PC-3 (cell line): ENCODE data around the gene FBXO27. TPM values are rescaled to one million over a fixed set of nuclear protein-coding genes. Genes with fewer than 3 reads are reported as not detected.

Source experiments
- ATAC-seq: fragments of 200-7000 bp; cut with Tn5 transposase; 2 replicates; pipeline ENCODE4 v1.9.1; 2020; ENCODE audit warnings: mild to moderate bottlenecking, moderate library complexity
- Bru-seq: library from RNA; stranded (reverse); fragments of 400-500 nt; gene quantifications from one replicate; lab custom pipeline; 2021; lab: Mats Ljungman, UMichigan
- BruChase-seq, 2 experiments: library from RNA; stranded (reverse); fragments of 400-500 nt; gene quantifications; one replicate each; lab custom pipeline; 2021; lab: Mats Ljungman, UMichigan
- BruUV-seq: library from RNA; stranded (reverse); fragments of 400-500 nt; replicated peaks from 2 replicates; lab custom pipeline; 2021; lab: Mats Ljungman, UMichigan
- CTCF ChIA-PET: fragments of 300-600 bp; sonication (Branson Sonifier 250); formaldehyde crosslinking; loops from one replicate; lab custom pipeline; 2022; ENCODE audit warnings: antibody characterized with exemption; lab: Charles Lee
- POLR2A ChIA-PET: fragments of 300-600 bp; sonication (Branson Sonifier 250); formaldehyde crosslinking; loops from one replicate; lab custom pipeline; 2022; ENCODE audit warnings: antibody characterized with exemption; ENCODE audit not compliant: unreplicated experiment; lab: Charles Lee
- DNase-seq: peaks from one replicate; pipeline ENCODE4 v3.0.0-alpha.2; 2015
- H2AFZ ChIP-seq: fragments of 300-600 bp; sonication (generic); 2 replicates; pipeline ENCODE4 v1.6.0; 2016; ENCODE audit warnings: antibody characterized with exemption, low read length
- H3F3A ChIP-seq: fragments of 300-600 bp; sonication (generic); one replicate; pipeline ENCODE4 v1.6.0; 2017; ENCODE audit warnings: antibody characterized with exemption, low read length, control low read depth, mild to moderate bottlenecking; ENCODE audit not compliant: unreplicated experiment
- H3K27ac ChIP-seq: fragments of 300-600 bp; sonication (generic); 2 replicates; pipeline ENCODE4 v1.5.1; 2016; ENCODE audit warnings: mild to moderate bottlenecking, low read length
- H3K27me3 ChIP-seq: fragments of 300-600 bp; sonication (generic); 2 replicates; pipeline ENCODE4 v1.6.1; 2016; ENCODE audit warnings: low read length, mixed read lengths
- H3K36me3 ChIP-seq: fragments of 300-600 bp; sonication (generic); 2 replicates; pipeline ENCODE4 v1.6.1; 2016; ENCODE audit warnings: low read depth, mixed run types, low read length, mixed read lengths
- H3K4me1 ChIP-seq: fragments of 300-600 bp; sonication (generic); 2 replicates; pipeline ENCODE4 v1.5.1; 2016; ENCODE audit warnings: low read length; ENCODE audit not compliant: insufficient read depth
- H3K4me2 ChIP-seq: fragments of 300-600 bp; sonication (generic); 2 replicates; pipeline ENCODE4 v1.6.0; 2016; ENCODE audit warnings: low read length
- H3K4me3 ChIP-seq: fragments of 300-600 bp; sonication (generic); 2 replicates; pipeline ENCODE4 v1.5.1; 2016; ENCODE audit warnings: mild to moderate bottlenecking, low read length, mixed read lengths
- H3K79me2 ChIP-seq: fragments of 300-600 bp; sonication (generic); 2 replicates; pipeline ENCODE4 v1.6.1; 2017; ENCODE audit warnings: low read length, mixed read lengths
- H3K9ac ChIP-seq: fragments of 300-600 bp; sonication (generic); 2 replicates; pipeline ENCODE4 v1.6.0; 2016; ENCODE audit warnings: mild to moderate bottlenecking, low read length
- H3K9me2 ChIP-seq: fragments of 300-600 bp; sonication (generic); replicated peaks from 2 replicates; pipeline ENCODE4 v1.6.1; 2016; ENCODE audit warnings: mixed run types, low read length, mixed read lengths
- H3K9me3 ChIP-seq: fragments of 300-600 bp; sonication (generic); 2 replicates; pipeline ENCODE4 v1.6.1; 2016; ENCODE audit warnings: low read length, mixed read lengths
- H4K20me1 ChIP-seq: fragments of 300-600 bp; sonication (generic); 2 replicates; pipeline ENCODE4 v1.6.1; 2016; ENCODE audit warnings: low read length, mixed read lengths
- CTCF ChIP-seq: fragments of 300-600 bp; sonication (generic); conservative IDR thresholded peaks from 2 replicates; pipeline ENCODE4 v1.5.1; 2017; ENCODE audit warnings: antibody characterized with exemption, low read depth, mild to moderate bottlenecking, low read length
- EZH2 ChIP-seq: fragments of 300-600 bp; sonication (generic); IDR thresholded peaks from one replicate; pipeline ENCODE4 v1.6.1; 2017; ENCODE audit warnings: antibody characterized with exemption, mild to moderate bottlenecking, low read length; ENCODE audit not compliant: unreplicated experiment
- EZH2phosphoT487 ChIP-seq: fragments of 300-600 bp; sonication (generic); IDR thresholded peaks from 2 replicates; pipeline ENCODE4 v1.6.1; 2018; ENCODE audit warnings: mild to moderate bottlenecking, antibody characterized with exemption, low read length, borderline replicate concordance
- intact Hi-C: fragments of 100-400 bp; cut with micrococcal nuclease; formaldehyde crosslinking; loops from 2 replicates; pipeline ENCODE4 v1.9.0; 2023
- long read RNA-seq: library from polyadenylated mRNA; unstranded; transcript quantifications from one replicate; pipeline ENCODE4 v2.0.0, GENCODE V29; 2021; ENCODE audit not compliant: unreplicated experiment
- total RNA-seq: library from RNA; depleted of rRNA; stranded (reverse); fragments of >200 nt; gene quantifications from 2 replicates; pipeline ENCODE4 v1.2.3, GENCODE V29; 2014; rRNA removed

FBXO27 gene
- total RNA-seq (7.1 and 16.5 TPM in 2 replicates), Bru-seq, nascent RNA (percentile 55 among the genes with signal in this experiment), BruChase-seq, experiment 1, labeled RNA remaining after a 6-hour chase (percentile 73 among the genes with signal in this experiment), BruChase-seq, experiment 2, labeled RNA remaining after a 2-hour chase (percentile 54 among the genes with signal in this experiment)
- long read RNA-seq, partial matches to known transcripts, result 7 of 39 reads
- long read RNA-seq, other reads (novel, unspliced or antisense), result 29 of 39 reads

GRCh38 chr19:39032063-39032918 lies at the start of gene FBXO27:
Gene FBXO27 (minus strand): TSS chr19:39032549. CDS start chr19:39032227, 322 bp downstream.
- no peaks in the 10 kb centered on the region for H3F3A ChIP-seq
- H2AFZ ChIP-seq, result peak within 1 kb of the TSS; percentile 81
- peak; percentile 28 for ATAC-seq
- H3K27me3 ChIP-seq, result no peaks in the 10 kb centered on the region
- no peaks in the 10 kb centered on the region for H3K79me2 ChIP-seq
- no TSS peak for BruUV-seq
- H3K4me3 ChIP-seq, result peak within 1 kb of the TSS; percentile 76
- ChIA-PET CTCF (interaction anchor here (0.5 kb wide), 1 partner anchor 298 kb away, joined by 7 read pairs; no protein-coding TSS in a partner anchor), POLR2A (interaction anchor here (0.7 kb wide), 1 partner anchor 766 kb away, joined by 5 read pairs; no protein-coding TSS in a partner anchor)
- H3K27ac ChIP-seq, result peak within 1 kb of the TSS; percentile 18; the same call in 1 of the 2 replicates
- intact Hi-C loops, result no loop called here
- TF ChIP-seq CTCF (no peak), EZH2 (no peak)
- no peaks in the 10 kb centered on the region for H3K9me3 ChIP-seq
- peak within 1 kb of the TSS; percentile 57 for H3K9ac ChIP-seq
- peaks cover 12% of the 10 kb centered on the region for H3K4me1 ChIP-seq
- no peaks in the 10 kb centered on the region; the same call in 1 of the 2 replicates for H3K36me3 ChIP-seq
- peak within 1 kb of the TSS; percentile 88 for H3K4me2 ChIP-seq
- no peaks in the 10 kb centered on the region for H3K9me2 ChIP-seq
- peak; percentile 33 for DNase-seq
- H4K20me1 ChIP-seq, result no peaks in the 10 kb centered on the region

- peak; percentile 9 for DNase-seq
- ChIA-PET POLR2A (no interaction called here), CTCF (no interaction called here)
- Histone ChIP-seq H3K4me3 (no peak overlapping the region), H3K27ac (no peak overlapping the region; the same call in 1 of the 2 replicates), H3K9me3 (no peaks in the 10 kb centered on the region), H3K9ac (no peak overlapping the region), H3F3A (peaks cover 4% of the 10 kb centered on the region), H3K27me3 (no peaks in the 10 kb centered on the region), H3K4me2 (no peak overlapping the region), H3K79me2 (peaks cover 35% of the 10 kb centered on the region), H3K9me2 (no peaks in the 10 kb centered on the region), H2AFZ (no peak overlapping the region), H3K4me1 (peaks cover 31% of the 10 kb centered on the region), H4K20me1 (no peaks in the 10 kb centered on the region), H3K36me3 (no peaks in the 10 kb centered on the region)
- intact Hi-C loops, result no loop called here
- TF ChIP-seq EZH2phosphoT487, result no peak
- TF ChIP-seq EZH2, result no peak
- no peak for TF ChIP-seq CTCF
- no peak for ATAC-seq
- BruUV-seq, result no TSS peak
Observed at GRCh38 chr19:39080431-39080830, 48.1 kb upstream of the FBXO27 start.
